ENCODE data around the gene TMC4. TPM values are rescaled to one million over a fixed set of nuclear protein-coding genes. Genes with fewer than 3 reads are reported as not detected.
"Not testable (repeated sequence)": the region's sequence is repeated elsewhere in the genome, so short reads cannot be mapped to it uniquely, and the experiment has no call there.

The TMC4 gene, protein sequence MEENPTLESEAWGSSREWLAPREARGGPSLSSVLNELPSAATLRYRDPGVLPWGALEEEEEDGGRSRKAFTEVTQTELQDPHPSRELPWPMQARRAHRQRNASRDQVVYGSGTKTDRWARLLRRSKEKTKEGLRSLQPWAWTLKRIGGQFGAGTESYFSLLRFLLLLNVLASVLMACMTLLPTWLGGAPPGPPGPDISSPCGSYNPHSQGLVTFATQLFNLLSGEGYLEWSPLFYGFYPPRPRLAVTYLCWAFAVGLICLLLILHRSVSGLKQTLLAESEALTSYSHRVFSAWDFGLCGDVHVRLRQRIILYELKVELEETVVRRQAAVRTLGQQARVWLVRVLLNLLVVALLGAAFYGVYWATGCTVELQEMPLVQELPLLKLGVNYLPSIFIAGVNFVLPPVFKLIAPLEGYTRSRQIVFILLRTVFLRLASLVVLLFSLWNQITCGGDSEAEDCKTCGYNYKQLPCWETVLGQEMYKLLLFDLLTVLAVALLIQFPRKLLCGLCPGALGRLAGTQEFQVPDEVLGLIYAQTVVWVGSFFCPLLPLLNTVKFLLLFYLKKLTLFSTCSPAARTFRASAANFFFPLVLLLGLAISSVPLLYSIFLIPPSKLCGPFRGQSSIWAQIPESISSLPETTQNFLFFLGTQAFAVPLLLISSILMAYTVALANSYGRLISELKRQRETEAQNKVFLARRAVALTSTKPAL
- 38.9 and 45.9 TPM in 2 replicates for total RNA-seq (2022)
- percentile 63 among the genes with signal in this experiment for Bru-seq, nascent RNA
- percentile 62 among the genes with signal in this experiment for BruChase-seq, experiment 1, labeled RNA remaining after a 2-hour chase
- percentile 73 among the genes with signal in this experiment for BruChase-seq, experiment 2, labeled RNA remaining after a 6-hour chase
- long read RNA-seq, partial matches to known transcripts = 3 of 20 reads
- long read RNA-seq, other reads (novel, unspliced or antisense) = 13 of 20 reads

DNA sequence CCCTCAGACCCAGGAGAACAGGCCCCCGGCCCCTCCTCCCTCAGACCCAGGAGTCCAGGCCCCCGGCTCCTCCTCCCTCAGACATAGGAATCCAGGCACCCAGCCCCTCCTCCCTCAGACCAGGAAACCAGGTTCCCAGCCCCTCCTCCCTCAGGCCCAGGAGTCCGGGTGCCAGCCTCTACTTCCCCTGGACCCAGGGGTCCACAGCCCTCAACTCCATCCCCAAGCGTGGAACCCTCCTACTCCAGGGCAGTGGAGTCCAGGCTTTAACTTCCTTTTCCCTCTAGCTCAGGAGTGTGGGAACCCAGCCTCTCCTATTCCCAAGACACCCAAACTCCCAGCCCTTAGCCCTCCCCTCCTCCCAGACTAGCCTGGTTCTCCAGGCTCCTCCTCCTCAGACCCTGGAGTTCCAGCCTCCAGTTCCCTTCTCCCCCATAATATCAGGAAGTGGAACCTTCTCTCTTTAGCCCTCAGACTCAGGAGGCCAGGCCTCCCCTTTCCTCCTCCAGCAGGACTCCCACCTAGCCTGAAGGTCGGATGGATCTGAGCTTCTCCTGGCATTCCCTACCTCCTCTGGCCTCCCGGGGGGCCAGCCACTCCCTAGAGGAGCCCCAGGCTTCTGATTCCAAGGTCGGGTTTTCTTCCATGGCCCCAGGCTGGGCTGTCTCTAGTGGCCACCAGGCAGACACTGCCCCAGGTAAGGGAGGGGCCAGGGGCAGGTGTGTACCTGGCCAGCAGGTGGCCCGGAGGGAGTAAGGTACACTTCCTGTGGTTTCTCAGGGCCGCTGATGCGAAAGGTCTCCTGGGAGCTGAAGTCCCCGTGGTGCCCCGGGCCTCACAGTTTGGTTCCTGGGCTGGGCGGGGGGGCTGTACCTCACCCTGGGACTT, at the start of gene TMC4:
TSS of gene TMC4 (minus strand) at position 690 of the 888 bp plus-strand sequence. CDS start at position 647, 43 bp downstream.
- H3K9me3 ChIP-seq = no peaks in the 10 kb centered on the region
- peaks cover 63% of the 10 kb centered on the region for H3K36me3 Mint-ChIP-seq (ENCODE audit: insufficient read depth, unreplicated experiment)
- peak within 1 kb of the TSS; percentile 46 for H3K4me3 ChIP-seq (ENCODE audit: low read depth, low read length)
- intact Hi-C loops (cut with micrococcal nuclease; ENCODE audit: unreplicated experiment) = loop anchor here (1.0 to 2.0 kb wide), 5 partner anchors 10 to 59 kb away; partner anchors contain the start of gene CNOT3
- peak within 1 kb of the TSS; percentile 99 for H3K27ac Mint-ChIP-seq (ENCODE audit: unreplicated experiment)
- peak; percentile 95 to 96 for DNase-seq
- H3K27me3 ChIP-seq (replicated peaks; ENCODE audit: control insufficient read depth, insufficient read depth, low read length) = no peaks in the 10 kb centered on the region
- no peaks in the 10 kb centered on the region for H3K9me3 Mint-ChIP-seq (ENCODE audit: unreplicated experiment)
- BruUV-seq (replicated peaks) = no TSS peak
- CTCF ChIA-PET = interaction anchor here (0.6 to 2.6 kb wide), 12 partner anchors 8 to 93 kb away, joined by 3 to 56 read pairs (median 6); partner anchors contain the start of genes CNOT3, LENG1, MBOAT7 and TSEN34
- H3K4me1 ChIP-seq = peaks cover 10% of the 10 kb centered on the region
- peaks cover 21% of the 10 kb centered on the region for H3K4me1 Mint-ChIP-seq (ENCODE audit: low read depth, unreplicated experiment)
- peaks cover 2% of the 10 kb centered on the region; the same call in 1 of the 2 replicates for H3K36me3 ChIP-seq (ENCODE audit: control insufficient read depth, insufficient read depth, low read length)
- peak within 1 kb of the TSS; percentile 86 for H3K4me3 Mint-ChIP-seq (ENCODE audit: unreplicated experiment)
- H3K27me3 Mint-ChIP-seq (ENCODE audit: insufficient read depth, unreplicated experiment) = no peaks in the 10 kb centered on the region
- POLR2A ChIA-PET = interaction anchor here (0.5 to 3.1 kb wide), 9 partner anchors 13 to 38 kb away, joined by 3 to 40 read pairs (median 5); partner anchors contain the start of genes CNOT3, LENG1, MBOAT7 and RPS9
- peak; percentile 87 to 95 for TF ChIP-seq CTCF (IDR thresholded peaks at IDR 0.05; ENCODE audit: insufficient read depth in 1 of 2, low read depth in 1 of 2, low read length in 1 of 2, severe bottlenecking in 1 of 2, unreplicated experiment in 1 of 2)

GRCh38 chr19:54221947-54222346, 49.0 kb upstream of the TMC4 start:
- H3K27me3 ChIP-seq (replicated peaks; ENCODE audit: control insufficient read depth, insufficient read depth, low read length); H3K27ac Mint-ChIP-seq (ENCODE audit: unreplicated experiment); BruUV-seq (replicated peaks); intact Hi-C loops (cut with micrococcal nuclease; ENCODE audit: unreplicated experiment); CTCF ChIA-PET; H3K4me1 Mint-ChIP-seq (ENCODE audit: low read depth, unreplicated experiment); POLR2A ChIA-PET; H3K27me3 Mint-ChIP-seq (ENCODE audit: insufficient read depth, unreplicated experiment); H3K4me3 Mint-ChIP-seq (ENCODE audit: unreplicated experiment); H3K4me1 ChIP-seq; H3K9me3 Mint-ChIP-seq (ENCODE audit: unreplicated experiment); H3K4me3 ChIP-seq (ENCODE audit: low read depth, low read length); H3K36me3 ChIP-seq (ENCODE audit: control insufficient read depth, insufficient read depth, low read length); H3K9me3 ChIP-seq: not testable (repeated sequence)
- DNase-seq = peak in 1 of 2 experiments; percentile 32
- H3K36me3 Mint-ChIP-seq (ENCODE audit: insufficient read depth, unreplicated experiment) = peaks cover 24% of the 10 kb centered on the region

GRCh38 chr19:54219702-54220101, 46.7 kb upstream of the TMC4 start:
- H3K4me3 ChIP-seq (ENCODE audit: low read depth, low read length); BruUV-seq (replicated peaks); H3K9me3 Mint-ChIP-seq (ENCODE audit: unreplicated experiment); H3K4me1 ChIP-seq; H3K4me3 Mint-ChIP-seq (ENCODE audit: unreplicated experiment); intact Hi-C loops (cut with micrococcal nuclease; ENCODE audit: unreplicated experiment); H3K9me3 ChIP-seq; H3K4me1 Mint-ChIP-seq (ENCODE audit: low read depth, unreplicated experiment); H3K36me3 ChIP-seq (ENCODE audit: control insufficient read depth, insufficient read depth, low read length); CTCF ChIA-PET; H3K27me3 Mint-ChIP-seq (ENCODE audit: insufficient read depth, unreplicated experiment); H3K27me3 ChIP-seq (replicated peaks; ENCODE audit: control insufficient read depth, insufficient read depth, low read length); POLR2A ChIA-PET; H3K27ac Mint-ChIP-seq (ENCODE audit: unreplicated experiment): not testable (repeated sequence)
- peaks cover 46% of the 10 kb centered on the region for H3K36me3 Mint-ChIP-seq (ENCODE audit: insufficient read depth, unreplicated experiment)
- peak in 1 of 2 experiments; percentile 35 for DNase-seq
